ENCODE measurements around the gene RAD51B. TPM values are rescaled to one million over a fixed set of nuclear protein-coding genes. Genes with fewer than 3 reads are reported as not detected.

Gene RAD51B
- total RNA-seq, 3 donors from 2014 or later, result 10.6 to 77.6 (median 33.8) TPM

GRCh38 chr14:68306934-68307789, 487.6 kb downstream of the RAD51B start:
- DNase-seq (ENCODE audit: low spot score in 2 of 2), result peak; percentile 58 to 65
- no peak overlapping the region for H3K4me3 ChIP-seq
- no peaks in the 10 kb centered on the region for H3K27me3 ChIP-seq
- no peaks in the 10 kb centered on the region for H3K36me3 ChIP-seq
- H3K9me3 ChIP-seq, result no peaks in the 10 kb centered on the region
- peaks cover 4 to 15% of the 10 kb centered on the region in 2 donors for H3K4me1 ChIP-seq
- no peak for TF ChIP-seq CTCF (IDR thresholded peaks at IDR 0.05)
- TF ChIP-seq POLR2AphosphoS5 (IDR thresholded peaks at IDR 0.05), result peak in 1 of 3 donors; percentile 57
- H3K27ac ChIP-seq, result peak overlapping the region; percentile 67 to 80
- intact Hi-C loops (cut with DNase I; ENCODE audit: low total_unique reads), result no loop called here

GRCh38 chr14:68307790-68308168, 488.2 kb downstream of the RAD51B start:
- Histone ChIP-seq H3K9me3 (no peaks in the 10 kb centered on the region), H3K4me3 (no peak overlapping the region), H3K27me3 (no peaks in the 10 kb centered on the region), H3K27ac (peak overlapping the region; percentile 67 to 80), H3K36me3 (no peaks in the 10 kb centered on the region), H3K4me1 (peaks cover 4 to 15% of the 10 kb centered on the region in 2 donors)
- DNase-seq (ENCODE audit: low spot score in 2 of 2), result no peak
- TF ChIP-seq POLR2AphosphoS5 (IDR thresholded peaks at IDR 0.05) (peak in 1 of 3 donors; percentile 21), CTCF (IDR thresholded peaks at IDR 0.05) (no peak)
- intact Hi-C loops (cut with DNase I; ENCODE audit: low total_unique reads), result no loop called here

- intact Hi-C loops (cut with DNase I; ENCODE audit: low total_unique reads), result no loop called here
- TF ChIP-seq POLR2AphosphoS5 (IDR thresholded peaks at IDR 0.05) (no peak), CTCF (IDR thresholded peaks at IDR 0.05) (no peak)
- H3K9me3 ChIP-seq, result no peaks in the 10 kb centered on the region
- peaks cover 4 to 15% of the 10 kb centered on the region in 2 donors for H3K4me1 ChIP-seq
- H3K27me3 ChIP-seq, result no peaks in the 10 kb centered on the region
- no peak for DNase-seq (ENCODE audit: low spot score in 2 of 2)
- H3K36me3 ChIP-seq, result no peaks in the 10 kb centered on the region
- H3K27ac ChIP-seq, result peak overlapping the region; percentile 70 to 80
- no peak overlapping the region for H3K4me3 ChIP-seq
Observed at GRCh38 chr14:68308726-68309520, 489.3 kb downstream of the RAD51B start.

GRCh38 chr14:68309616-68310015, 490.0 kb downstream of the RAD51B start:
- TF ChIP-seq POLR2AphosphoS5 (IDR thresholded peaks at IDR 0.05) (no peak), CTCF (IDR thresholded peaks at IDR 0.05) (no peak), POLR2A (IDR thresholded peaks at IDR 0.05) (no peak)
- H3K4me3 ChIP-seq, result no peak overlapping the region
- peaks cover 4 to 15% of the 10 kb centered on the region in 2 donors for H3K4me1 ChIP-seq
- no peak for DNase-seq (ENCODE audit: low spot score in 2 of 2)
- peak overlapping the region; percentile 70 to 80 for H3K27ac ChIP-seq
- H3K9me3 ChIP-seq, result no peaks in the 10 kb centered on the region
- intact Hi-C loops (cut with DNase I; ENCODE audit: low total_unique reads), result no loop called here
- no peaks in the 10 kb centered on the region for H3K36me3 ChIP-seq
- no peaks in the 10 kb centered on the region for H3K27me3 ChIP-seq

GRCh38 chr14:68312300-68312699, 492.7 kb downstream of the RAD51B start:
- intact Hi-C loops (cut with DNase I; ENCODE audit: low total_unique reads), result no loop called here
- Histone ChIP-seq H3K36me3 (no peaks in the 10 kb centered on the region), H3K4me3 (no peak overlapping the region), H3K4me1 (peaks cover 4 to 14% of the 10 kb centered on the region in 2 donors), H3K9me3 (no peaks in the 10 kb centered on the region), H3K27me3 (no peaks in the 10 kb centered on the region), H3K27ac (no peak overlapping the region)
- DNase-seq (ENCODE audit: low spot score in 2 of 2), result no peak
- TF ChIP-seq CTCF (IDR thresholded peaks at IDR 0.05), result no peak
